Osteoblast (primary cell): ENCODE measurements around the gene ACAD9. TPM values are rescaled to one million over a fixed set of nuclear protein-coding genes. Genes with fewer than 3 reads are reported as not detected.

ENCODE experiments used
- DNase-seq: peaks from one replicate; pipeline ENCODE4 v3.0.0; 2011; ENCODE audit warnings: low spot score, mixed read lengths; ENCODE audit not compliant: insufficient read length; ENCODE audit errors: missing footprints
- H2AFZ ChIP-seq: 2 replicates; pipeline ENCODE4 v1.6.0; 2011; ENCODE audit warnings: mild to moderate bottlenecking, low read length
- H3K27ac ChIP-seq: 2 replicates; pipeline ENCODE4 v1.5.1; 2011; ENCODE audit warnings: mild to moderate bottlenecking, low read depth, low read length, moderate library complexity
- H3K27me3 ChIP-seq: 2 replicates; pipeline ENCODE4 v1.6.0; 2012; ENCODE audit warnings: mild to moderate bottlenecking, control low read depth, inconsistent platforms, low read length, moderate library complexity; ENCODE audit not compliant: insufficient read depth
- H3K36me3 ChIP-seq: 2 replicates; pipeline ENCODE4 v1.5.1; 2011; ENCODE audit warnings: mild to moderate bottlenecking, low read length, control low read depth, moderate library complexity; ENCODE audit not compliant: insufficient read depth
- H3K4me1 ChIP-seq: 2 replicates; pipeline ENCODE4 v1.5.1; 2011; ENCODE audit warnings: mild to moderate bottlenecking, low read length, control low read depth, moderate library complexity; ENCODE audit not compliant: insufficient read depth
- H3K4me2 ChIP-seq: 2 replicates; pipeline ENCODE4 v1.6.0; 2011; ENCODE audit warnings: mild to moderate bottlenecking, low read length; ENCODE audit not compliant: insufficient read depth
- H3K4me3 ChIP-seq: fragments of 200-600 bp; sonication (generic); 3 replicates; pipeline ENCODE4 v1.5.1; 2012; ENCODE audit warnings: mild to moderate bottlenecking, low read length, inconsistent platforms; ENCODE audit not compliant: insufficient read depth
- H3K79me2 ChIP-seq: 2 replicates; pipeline ENCODE4 v1.6.0; 2012; ENCODE audit warnings: mild to moderate bottlenecking, low read length, control low read depth, inconsistent platforms; ENCODE audit not compliant: insufficient read depth
- H3K9me3 ChIP-seq: 2 replicates; pipeline ENCODE4 v1.5.1; 2011; ENCODE audit warnings: low read depth, low read length, control low read depth
- H4K20me1 ChIP-seq: 2 replicates; pipeline ENCODE4 v1.6.0; 2012; ENCODE audit warnings: mild to moderate bottlenecking, low read length, control low read depth; ENCODE audit not compliant: insufficient read depth
- CTCF ChIP-seq: IDR thresholded peaks from 2 replicates; pipeline ENCODE4 v1.5.1; 2011; ENCODE audit warnings: mild to moderate bottlenecking, low read depth, low read length, moderate library complexity; ENCODE audit errors: extremely low read depth
- total RNA-seq: library from RNA; depleted of rRNA; stranded (reverse); fragments of >200 nt; gene quantifications from 2 replicates; pipeline ENCODE4 v1.2.3, GENCODE V29; 2012

ACAD9 gene
- total RNA-seq, 1 donor, result 34.7 TPM

- Histone ChIP-seq H3K4me1 (no peaks in the 10 kb centered on the region), H4K20me1 (no peaks in the 10 kb centered on the region), H3K9me3 (peaks cover 8% of the 10 kb centered on the region), H3K27me3 (no peaks in the 10 kb centered on the region), H2AFZ (no peak overlapping the region), H3K4me3 (no peak overlapping the region), H3K4me2 (no peak overlapping the region), H3K27ac (no peak overlapping the region), H3K79me2 (no peaks in the 10 kb centered on the region), H3K36me3 (no peaks in the 10 kb centered on the region)
- no peak for TF ChIP-seq CTCF
- no peak for DNase-seq
Observed at GRCh38 chr3:128854475-128854874, 24.9 kb upstream of the ACAD9 start.

- TF ChIP-seq CTCF, result no peak
- Histone ChIP-seq H3K79me2 (no peaks in the 10 kb centered on the region), H2AFZ (no peak overlapping the region), H3K36me3 (no peaks in the 10 kb centered on the region), H3K9me3 (peaks cover 18% of the 10 kb centered on the region), H3K27me3 (no peaks in the 10 kb centered on the region), H3K27ac (no peak overlapping the region), H3K4me1 (no peaks in the 10 kb centered on the region), H3K4me2 (no peak overlapping the region), H3K4me3 (no peak overlapping the region), H4K20me1 (no peaks in the 10 kb centered on the region)
- DNase-seq, result no peak
Observed at GRCh38 chr3:128855569-128855968, 23.9 kb upstream of the ACAD9 start.

GRCh38 chr3:128858167-128858566, 21.3 kb upstream of the ACAD9 start:
- no peak for TF ChIP-seq CTCF
- Histone ChIP-seq H3K27ac (no peak overlapping the region), H3K4me2 (no peak overlapping the region), H3K79me2 (no peaks in the 10 kb centered on the region), H4K20me1 (no peaks in the 10 kb centered on the region), H3K4me1 (no peaks in the 10 kb centered on the region), H3K4me3 (no peak overlapping the region), H2AFZ (no peak overlapping the region), H3K36me3 (no peaks in the 10 kb centered on the region), H3K9me3 (peaks cover 18% of the 10 kb centered on the region), H3K27me3 (no peaks in the 10 kb centered on the region)
- DNase-seq, result peak; percentile 69

GRCh38 chr3:128859630-128860029, 19.8 kb upstream of the ACAD9 start:
- no peak overlapping the region for H3K27ac ChIP-seq
- DNase-seq, result no peak
- no peaks in the 10 kb centered on the region for H3K27me3 ChIP-seq
- no peak for TF ChIP-seq CTCF
- H3K4me1 ChIP-seq, result peaks cover 4% of the 10 kb centered on the region
- peaks cover 18% of the 10 kb centered on the region for H3K9me3 ChIP-seq
- H3K4me3 ChIP-seq, result no peak overlapping the region
- no peaks in the 10 kb centered on the region for H3K36me3 ChIP-seq
- H3K4me2 ChIP-seq, result no peak overlapping the region
- no peak overlapping the region for H2AFZ ChIP-seq
- no peaks in the 10 kb centered on the region for H3K79me2 ChIP-seq
- H4K20me1 ChIP-seq, result no peaks in the 10 kb centered on the region
